K562 (cell line): ENCODE results near the gene SEL1L. TPM values are rescaled to one million over a fixed set of nuclear protein-coding genes. Genes with fewer than 3 reads are reported as not detected.

ENCODE experiments used
- BHLHE40 ChIP-seq: IDR thresholded peaks from 2 replicates; pipeline ENCODE4 v1.6.1; 2011; ENCODE audit warnings: low read length, improper control_type of control experiment
- CBFB ChIP-seq: sonication (generic); formaldehyde crosslinking; IDR thresholded peaks from 2 replicates; pipeline ENCODE4 v1.4.0; 2020; ENCODE audit warnings: mild to moderate bottlenecking, missing genetic modification reagents
- CHD2 ChIP-seq: IDR thresholded peaks from 2 replicates; pipeline ENCODE4 v1.6.1; 2011; ENCODE audit warnings: low read depth, low read length
- FOXP1 ChIP-seq: sonication (generic); formaldehyde crosslinking; IDR thresholded peaks from 2 replicates; pipeline ENCODE4 v1.8.0; 2022; ENCODE audit warnings: mild to moderate bottlenecking, missing genetic modification reagents
- MAZ ChIP-seq, 2 experiments: fragments of 450-650 bp in 1 of 2; sonication (generic) in 1 of 2; formaldehyde crosslinking; IDR thresholded peaks in 1 of 2; conservative IDR thresholded peaks in 1 of 2; 2 replicates each; pipeline versions ENCODE4 v1.4.0 to v1.5.0; 2020; ENCODE audit warnings: mild to moderate bottlenecking in 1 of 2, missing genetic modification reagents in 1 of 2
- MCM5 ChIP-seq: fragments of 450-650 bp; IDR thresholded peaks from 2 replicates; pipeline ENCODE4 v1.6.1; 2016; ENCODE audit warnings: low read depth
- MEIS2 ChIP-seq: fragments of 450-650 bp; IDR thresholded peaks from 2 replicates; pipeline ENCODE4 v1.6.1; 2014; ENCODE audit warnings: mild to moderate bottlenecking; ENCODE audit not compliant: partially characterized antibody
- NRF1 ChIP-seq, 2 experiments: fragments of 450-650 bp; IDR thresholded peaks in 1 of 2; conservative IDR thresholded peaks in 1 of 2; 2 replicates each; pipeline ENCODE4 v1.6.1; 2014; ENCODE audit warnings: mild to moderate bottlenecking in 2 of 2
- POLR2A ChIP-seq: fragments of 450-650 bp; conservative IDR thresholded peaks from 2 replicates; pipeline ENCODE4 v1.6.1; 2016
- SLC30A9 ChIP-seq: fragments of 250-450 bp; sonication (Bioruptor Pico); IDR thresholded peaks from 2 replicates; pipeline ENCODE4 v1.8.0; 2022; ENCODE audit warnings: mild to moderate bottlenecking, moderate library complexity
- SNRNP70 ChIP-seq: fragments of 200-400 bp; formaldehyde crosslinking; optimal IDR thresholded peaks from 2 replicates; pipeline ENCODE3; 2017; ENCODE audit warnings: low read depth, low read length
- TRIM24 ChIP-seq, 2 experiments: fragments of 450-650 bp; IDR thresholded peaks; 2 replicates each; pipeline ENCODE4 v1.6.1; 2016
- ZC3H11A ChIP-seq: IDR thresholded peaks from 2 replicates; pipeline ENCODE4 v1.6.1; 2012; ENCODE audit warnings: low read depth, low read length, improper control_type of control experiment
- ZNF133 ChIP-seq: fragments of 250-450 bp; sonication (Bioruptor Pico); IDR thresholded peaks from 2 replicates; pipeline ENCODE4 v1.4.0; 2020; ENCODE audit warnings: mild to moderate bottlenecking
- ZNF24 ChIP-seq: fragments of 450-650 bp; IDR thresholded peaks from 2 replicates; pipeline ENCODE4 v1.6.1; 2016
- ZNF311 ChIP-seq: fragments of 250-450 bp; sonication (Bioruptor Pico); IDR thresholded peaks from 2 replicates; pipeline ENCODE4 v1.4.0; 2020; ENCODE audit warnings: mild to moderate bottlenecking, moderate library complexity
- polyA plus RNA-seq, 8 experiments: library from polyadenylated mRNA; depleted of rRNA in 4 of 8; stranded (reverse) in 5 of 8; unstranded in 3 of 8; fragments of >200 nt; fragmentation: Nextera tagmentation in 2 of 8; fragmentation: Illumina TruSeq in 1 of 8; extraction: Ambion mirVana in 2 of 8; extraction: Trizol in 1 of 8; gene quantifications; 2 replicates each; pipeline versions ENCODE4 v1.2.1 to v1.2.3, GENCODE V29; 2011 to 2014; ENCODE audit warnings: inconsistent platforms in 1 of 8, missing spikeins in 1 of 8
- total RNA-seq, 7 experiments: library from RNA; depleted of rRNA in 6 of 7; stranded (reverse); fragments of >200 nt in 6 of 7; fragmentation: Illumina TruSeq in 2 of 7; extraction: Trizol in 2 of 7; gene quantifications; 2 replicates each; pipeline versions ENCODE4 v1.2.1 to v1.2.3, GENCODE V29; 2011 to 2021; ENCODE audit warnings: low replicate concordance in 1 of 7
- TF ChIP-seq, protein P1 (sequence below), 2 experiments: fragments of 450-650 bp; IDR thresholded peaks; 2 replicates each; pipeline ENCODE4 v1.6.1; 2018; ENCODE audit warnings: mild to moderate bottlenecking in 2 of 2, low read depth in 1 of 2; ENCODE audit not compliant: partially characterized antibody in 2 of 2
- TF ChIP-seq, protein P2 (sequence below): fragments of 450-650 bp; IDR thresholded peaks from 2 replicates; pipeline ENCODE4 v1.6.1; 2017; ENCODE audit warnings: antibody characterized with exemption, mild to moderate bottlenecking
- TF ChIP-seq, protein P3 (sequence below): fragments of 250-450 bp; sonication (Bioruptor Pico); IDR thresholded peaks from 2 replicates; pipeline ENCODE4 v1.9.0; 2021; ENCODE audit warnings: mild to moderate bottlenecking, inconsistent platforms

The SEL1L gene
- total and polyA plus RNA-seq, 9 of the 15 experiments (the other 6 are each of a cell fraction or from before 2014, with no cell fraction given): 7.7 to 21.1 (median 13.6) TPM

DNA sequence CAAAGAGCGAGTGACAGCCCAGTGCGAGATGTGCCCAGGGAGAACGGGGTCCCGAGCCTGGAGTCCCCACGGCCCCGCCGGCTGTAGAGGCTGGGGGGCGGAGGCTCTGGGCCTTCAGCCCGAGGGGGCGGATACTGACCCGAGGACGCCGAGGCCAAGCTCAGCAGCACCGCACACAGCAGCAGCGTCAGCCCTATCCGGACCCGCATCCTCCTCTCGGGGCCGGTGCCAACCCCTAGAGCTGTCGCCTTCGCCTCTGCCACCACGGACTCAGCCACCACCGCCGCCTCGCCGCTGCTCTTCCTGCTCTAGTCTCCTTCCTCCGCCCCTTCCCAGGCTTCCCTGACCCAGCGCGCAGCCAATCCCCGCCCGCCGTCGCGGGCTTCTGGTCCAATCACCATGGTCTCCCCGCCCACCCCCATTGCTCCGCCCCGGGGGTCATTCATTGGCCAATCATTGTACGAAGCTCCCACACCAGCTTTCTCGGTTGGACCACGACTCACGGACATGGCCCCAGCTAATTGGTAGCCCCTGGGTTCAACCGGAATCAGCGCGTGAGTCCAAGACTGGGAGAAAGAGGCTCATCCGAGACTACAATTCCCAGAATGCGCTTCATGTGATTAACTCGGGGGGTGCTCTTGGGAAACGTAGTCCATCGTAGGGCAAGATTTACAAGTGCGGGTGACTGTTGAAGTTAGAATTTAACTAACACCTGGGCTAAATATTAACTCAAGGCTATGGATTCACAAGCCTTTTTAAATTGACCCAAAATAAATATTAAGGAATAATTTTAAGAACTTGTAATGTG, at the start of gene SEL1L (continued):
- TF ChIP-seq MAZ (CRISPR knock-in tag; conservative IDR thresholded peaks at IDR 0.05 in 1 of 2, IDR thresholded peaks at IDR 0.05 in 1 of 2): peak; percentile 30 to 66; a peak in 2 of 4 replicates
- TF ChIP-seq FOXP1 (CRISPR knock-in tag): no peak
- TF ChIP-seq ZNF24: no peak
- TF ChIP-seq SNRNP70: no peak
- TF ChIP-seq ZC3H11A: no peak
- peak; percentile 45 for TF ChIP-seq MEIS2
- no peak for TF ChIP-seq ZNF311 (CRISPR knock-in tag)
- TF ChIP-seq ZNF133: no peak
- no peak for TF ChIP-seq TRIM24 (IDR thresholded peaks at IDR 0.05)
- peak; percentile 56; the same call in 1 of the 2 replicates for TF ChIP-seq BHLHE40
- TF ChIP-seq CHD2: peak; percentile 70
- TF ChIP-seq, protein P1, sequence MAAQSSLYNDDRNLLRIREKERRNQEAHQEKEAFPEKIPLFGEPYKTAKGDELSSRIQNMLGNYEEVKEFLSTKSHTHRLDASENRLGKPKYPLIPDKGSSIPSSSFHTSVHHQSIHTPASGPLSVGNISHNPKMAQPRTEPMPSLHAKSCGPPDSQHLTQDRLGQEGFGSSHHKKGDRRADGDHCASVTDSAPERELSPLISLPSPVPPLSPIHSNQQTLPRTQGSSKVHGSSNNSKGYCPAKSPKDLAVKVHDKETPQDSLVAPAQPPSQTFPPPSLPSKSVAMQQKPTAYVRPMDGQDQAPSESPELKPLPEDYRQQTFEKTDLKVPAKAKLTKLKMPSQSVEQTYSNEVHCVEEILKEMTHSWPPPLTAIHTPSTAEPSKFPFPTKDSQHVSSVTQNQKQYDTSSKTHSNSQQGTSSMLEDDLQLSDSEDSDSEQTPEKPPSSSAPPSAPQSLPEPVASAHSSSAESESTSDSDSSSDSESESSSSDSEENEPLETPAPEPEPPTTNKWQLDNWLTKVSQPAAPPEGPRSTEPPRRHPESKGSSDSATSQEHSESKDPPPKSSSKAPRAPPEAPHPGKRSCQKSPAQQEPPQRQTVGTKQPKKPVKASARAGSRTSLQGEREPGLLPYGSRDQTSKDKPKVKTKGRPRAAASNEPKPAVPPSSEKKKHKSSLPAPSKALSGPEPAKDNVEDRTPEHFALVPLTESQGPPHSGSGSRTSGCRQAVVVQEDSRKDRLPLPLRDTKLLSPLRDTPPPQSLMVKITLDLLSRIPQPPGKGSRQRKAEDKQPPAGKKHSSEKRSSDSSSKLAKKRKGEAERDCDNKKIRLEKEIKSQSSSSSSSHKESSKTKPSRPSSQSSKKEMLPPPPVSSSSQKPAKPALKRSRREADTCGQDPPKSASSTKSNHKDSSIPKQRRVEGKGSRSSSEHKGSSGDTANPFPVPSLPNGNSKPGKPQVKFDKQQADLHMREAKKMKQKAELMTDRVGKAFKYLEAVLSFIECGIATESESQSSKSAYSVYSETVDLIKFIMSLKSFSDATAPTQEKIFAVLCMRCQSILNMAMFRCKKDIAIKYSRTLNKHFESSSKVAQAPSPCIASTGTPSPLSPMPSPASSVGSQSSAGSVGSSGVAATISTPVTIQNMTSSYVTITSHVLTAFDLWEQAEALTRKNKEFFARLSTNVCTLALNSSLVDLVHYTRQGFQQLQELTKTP (IDR thresholded peaks at IDR 0.05; ENCODE audit: low read depth in 1 of 2, partially characterized antibody in 2 of 2): peak in 1 of 2 experiments; percentile 98
- no peak for TF ChIP-seq MCM5
- TF ChIP-seq CBFB: 0 out of 2 replicates have a peak, but pooled peaks have one; percentile 20
- TF ChIP-seq, protein P2, sequence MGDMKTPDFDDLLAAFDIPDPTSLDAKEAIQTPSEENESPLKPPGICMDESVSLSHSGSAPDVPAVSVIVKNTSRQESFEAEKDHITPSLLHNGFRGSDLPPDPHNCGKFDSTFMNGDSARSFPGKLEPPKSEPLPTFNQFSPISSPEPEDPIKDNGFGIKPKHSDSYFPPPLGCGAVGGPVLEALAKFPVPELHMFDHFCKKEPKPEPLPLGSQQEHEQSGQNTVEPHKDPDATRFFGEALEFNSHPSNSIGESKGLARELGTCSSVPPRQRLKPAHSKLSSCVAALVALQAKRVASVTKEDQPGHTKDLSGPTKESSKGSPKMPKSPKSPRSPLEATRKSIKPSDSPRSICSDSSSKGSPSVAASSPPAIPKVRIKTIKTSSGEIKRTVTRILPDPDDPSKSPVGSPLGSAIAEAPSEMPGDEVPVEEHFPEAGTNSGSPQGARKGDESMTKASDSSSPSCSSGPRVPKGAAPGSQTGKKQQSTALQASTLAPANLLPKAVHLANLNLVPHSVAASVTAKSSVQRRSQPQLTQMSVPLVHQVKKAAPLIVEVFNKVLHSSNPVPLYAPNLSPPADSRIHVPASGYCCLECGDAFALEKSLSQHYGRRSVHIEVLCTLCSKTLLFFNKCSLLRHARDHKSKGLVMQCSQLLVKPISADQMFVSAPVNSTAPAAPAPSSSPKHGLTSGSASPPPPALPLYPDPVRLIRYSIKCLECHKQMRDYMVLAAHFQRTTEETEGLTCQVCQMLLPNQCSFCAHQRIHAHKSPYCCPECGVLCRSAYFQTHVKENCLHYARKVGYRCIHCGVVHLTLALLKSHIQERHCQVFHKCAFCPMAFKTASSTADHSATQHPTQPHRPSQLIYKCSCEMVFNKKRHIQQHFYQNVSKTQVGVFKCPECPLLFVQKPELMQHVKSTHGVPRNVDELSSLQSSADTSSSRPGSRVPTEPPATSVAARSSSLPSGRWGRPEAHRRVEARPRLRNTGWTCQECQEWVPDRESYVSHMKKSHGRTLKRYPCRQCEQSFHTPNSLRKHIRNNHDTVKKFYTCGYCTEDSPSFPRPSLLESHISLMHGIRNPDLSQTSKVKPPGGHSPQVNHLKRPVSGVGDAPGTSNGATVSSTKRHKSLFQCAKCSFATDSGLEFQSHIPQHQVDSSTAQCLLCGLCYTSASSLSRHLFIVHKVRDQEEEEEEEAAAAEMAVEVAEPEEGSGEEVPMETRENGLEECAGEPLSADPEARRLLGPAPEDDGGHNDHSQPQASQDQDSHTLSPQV: peak; percentile 44; the same call in 1 of the 2 replicates
- TF ChIP-seq, protein P3, sequence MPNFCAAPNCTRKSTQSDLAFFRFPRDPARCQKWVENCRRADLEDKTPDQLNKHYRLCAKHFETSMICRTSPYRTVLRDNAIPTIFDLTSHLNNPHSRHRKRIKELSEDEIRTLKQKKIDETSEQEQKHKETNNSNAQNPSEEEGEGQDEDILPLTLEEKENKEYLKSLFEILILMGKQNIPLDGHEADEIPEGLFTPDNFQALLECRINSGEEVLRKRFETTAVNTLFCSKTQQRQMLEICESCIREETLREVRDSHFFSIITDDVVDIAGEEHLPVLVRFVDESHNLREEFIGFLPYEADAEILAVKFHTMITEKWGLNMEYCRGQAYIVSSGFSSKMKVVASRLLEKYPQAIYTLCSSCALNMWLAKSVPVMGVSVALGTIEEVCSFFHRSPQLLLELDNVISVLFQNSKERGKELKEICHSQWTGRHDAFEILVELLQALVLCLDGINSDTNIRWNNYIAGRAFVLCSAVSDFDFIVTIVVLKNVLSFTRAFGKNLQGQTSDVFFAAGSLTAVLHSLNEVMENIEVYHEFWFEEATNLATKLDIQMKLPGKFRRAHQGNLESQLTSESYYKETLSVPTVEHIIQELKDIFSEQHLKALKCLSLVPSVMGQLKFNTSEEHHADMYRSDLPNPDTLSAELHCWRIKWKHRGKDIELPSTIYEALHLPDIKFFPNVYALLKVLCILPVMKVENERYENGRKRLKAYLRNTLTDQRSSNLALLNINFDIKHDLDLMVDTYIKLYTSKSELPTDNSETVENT (CRISPR knock-in tag): 0 out of 2 replicates have a peak, but pooled peaks have one; percentile 14
- no peak for TF ChIP-seq SLC30A9 (CRISPR knock-in tag)
- peak; percentile 61 to 66 for TF ChIP-seq NRF1 (conservative IDR thresholded peaks at IDR 0.05 in 1 of 2, IDR thresholded peaks at IDR 0.05 in 1 of 2)
- peak; percentile 77 for TF ChIP-seq POLR2A
